Measurements from ENCODE around the gene KRT15.

Gene KRT15

DNA sequence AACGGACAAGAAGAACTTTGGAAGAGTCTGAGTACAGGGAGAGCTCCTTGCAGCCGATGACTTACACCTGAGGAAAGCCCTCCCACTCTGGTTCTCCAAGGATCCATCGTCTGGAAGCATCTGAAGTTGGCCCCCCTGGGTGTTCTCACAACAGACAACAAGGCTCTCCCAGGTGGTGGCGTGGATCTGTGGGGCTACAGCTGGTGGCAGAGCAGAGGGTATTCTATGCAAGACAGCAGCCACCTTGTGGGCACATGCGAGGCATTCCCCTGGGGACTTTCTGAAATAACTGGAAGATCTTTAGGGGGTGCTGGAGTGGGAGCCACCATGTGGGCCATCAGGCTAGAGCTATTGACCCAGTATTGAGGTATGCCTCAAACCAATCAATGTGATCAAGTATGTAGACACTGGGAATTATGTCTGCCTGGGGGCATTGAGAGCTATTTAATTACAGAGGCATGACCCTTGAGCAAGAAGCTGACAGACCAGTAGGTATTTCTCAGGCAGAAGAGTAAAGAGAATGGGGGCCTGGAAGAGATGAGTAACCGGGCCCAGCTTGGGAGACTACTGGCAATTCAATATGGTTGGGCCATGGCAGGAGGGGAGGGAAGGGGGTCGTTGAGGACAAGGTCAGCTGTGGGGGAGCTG is 16.3 kb upstream of the KRT15 start:
- no peak overlapping the region for H3K4me3 ChIP-seq (ENCODE audit: control insufficient read depth, low read depth, low read length)
- DNase-seq (ENCODE audit: low read depth), result no peak
- TF ChIP-seq, protein P1, sequence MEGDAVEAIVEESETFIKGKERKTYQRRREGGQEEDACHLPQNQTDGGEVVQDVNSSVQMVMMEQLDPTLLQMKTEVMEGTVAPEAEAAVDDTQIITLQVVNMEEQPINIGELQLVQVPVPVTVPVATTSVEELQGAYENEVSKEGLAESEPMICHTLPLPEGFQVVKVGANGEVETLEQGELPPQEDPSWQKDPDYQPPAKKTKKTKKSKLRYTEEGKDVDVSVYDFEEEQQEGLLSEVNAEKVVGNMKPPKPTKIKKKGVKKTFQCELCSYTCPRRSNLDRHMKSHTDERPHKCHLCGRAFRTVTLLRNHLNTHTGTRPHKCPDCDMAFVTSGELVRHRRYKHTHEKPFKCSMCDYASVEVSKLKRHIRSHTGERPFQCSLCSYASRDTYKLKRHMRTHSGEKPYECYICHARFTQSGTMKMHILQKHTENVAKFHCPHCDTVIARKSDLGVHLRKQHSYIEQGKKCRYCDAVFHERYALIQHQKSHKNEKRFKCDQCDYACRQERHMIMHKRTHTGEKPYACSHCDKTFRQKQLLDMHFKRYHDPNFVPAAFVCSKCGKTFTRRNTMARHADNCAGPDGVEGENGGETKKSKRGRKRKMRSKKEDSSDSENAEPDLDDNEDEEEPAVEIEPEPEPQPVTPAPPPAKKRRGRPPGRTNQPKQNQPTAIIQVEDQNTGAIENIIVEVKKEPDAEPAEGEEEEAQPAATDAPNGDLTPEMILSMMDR (conservative IDR thresholded peaks at IDR 0.05; ENCODE audit: control insufficient read depth, insufficient read depth, low read depth, low read length), result no peak

DNA sequence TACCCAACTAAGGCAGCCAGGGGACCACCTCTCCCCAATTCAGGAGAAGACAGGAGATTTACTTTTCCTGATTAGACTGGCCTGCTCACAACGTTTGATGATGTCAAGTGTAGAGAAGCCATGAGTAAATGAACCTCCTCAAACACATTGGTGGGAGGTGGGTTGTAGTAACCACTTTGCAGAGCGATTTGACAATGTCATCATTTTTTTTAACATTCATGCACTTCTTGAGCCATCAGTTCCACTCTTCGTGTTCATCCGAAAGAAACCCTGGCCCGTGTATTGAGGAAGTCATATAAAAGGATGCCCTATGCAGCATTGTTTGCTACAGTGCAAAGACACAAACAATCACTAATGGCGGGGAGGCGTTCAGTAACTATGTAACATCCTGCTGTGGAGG is 14.9 kb upstream of the KRT15 start:
- no peak for DNase-seq (ENCODE audit: low read depth)
- TF ChIP-seq, protein P1 (conservative IDR thresholded peaks at IDR 0.05; ENCODE audit: control insufficient read depth, insufficient read depth, low read depth, low read length), result no peak
- H3K4me3 ChIP-seq (ENCODE audit: control insufficient read depth, low read depth, low read length), result no peak overlapping the region

DNA sequence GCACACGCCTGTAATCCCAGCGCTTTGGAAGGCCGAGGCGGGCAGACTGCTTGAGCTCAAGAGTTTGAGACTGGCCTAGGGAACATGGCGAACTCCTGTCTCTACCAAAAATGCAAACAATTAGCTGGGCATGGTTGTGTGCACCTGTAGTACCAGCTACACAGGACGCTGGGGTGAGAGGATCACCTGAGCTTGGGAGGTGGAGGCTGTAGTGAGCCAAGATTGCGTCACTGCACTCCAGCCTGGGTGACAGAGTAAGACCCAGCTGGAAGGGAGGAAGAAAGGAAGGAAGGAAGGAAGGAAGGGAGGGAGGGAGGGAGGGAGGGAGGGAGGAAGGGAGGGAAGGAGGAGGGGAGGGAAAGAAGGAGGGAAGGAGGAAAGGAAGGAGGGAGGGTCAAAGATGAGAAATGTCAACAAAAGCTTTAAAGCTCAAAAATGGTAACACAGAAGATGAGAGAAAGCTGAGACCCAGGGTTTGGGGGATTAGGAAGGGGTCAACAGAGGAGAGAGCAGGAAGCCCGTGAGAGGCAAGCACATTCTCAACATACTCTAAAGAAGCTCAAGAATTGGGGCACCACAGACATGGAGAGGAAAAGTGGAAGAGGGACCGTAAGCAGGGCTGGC is 14.4 kb upstream of the KRT15 start:
- no peak for DNase-seq (ENCODE audit: low read depth)
- no peak overlapping the region for H3K4me3 ChIP-seq (ENCODE audit: control insufficient read depth, low read depth, low read length)
- TF ChIP-seq, protein P1 (conservative IDR thresholded peaks at IDR 0.05; ENCODE audit: control insufficient read depth, insufficient read depth, low read depth, low read length), result no peak

DNA sequence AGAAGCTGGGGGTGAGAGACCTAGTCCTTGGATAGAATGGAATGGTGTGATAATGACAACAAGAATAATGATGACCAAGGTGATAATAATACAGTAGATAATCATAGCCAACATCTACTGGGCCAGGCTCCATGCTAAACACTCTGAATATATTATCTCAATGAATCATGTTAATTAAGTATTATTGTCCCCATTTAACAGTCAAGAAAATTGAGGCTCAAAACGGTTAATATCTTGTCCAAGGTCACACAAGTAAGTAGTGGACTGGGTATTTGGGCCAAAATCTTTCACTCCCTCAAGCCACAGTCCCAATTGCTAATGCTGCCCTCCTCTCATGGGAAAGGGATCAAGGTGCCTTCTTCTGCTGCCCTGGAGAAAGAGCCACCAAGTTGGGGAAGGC is 13.3 kb upstream of the KRT15 start:
- H3K4me3 ChIP-seq (ENCODE audit: control insufficient read depth, low read depth, low read length), result no peak overlapping the region
- DNase-seq (ENCODE audit: low read depth), result no peak
- TF ChIP-seq, protein P1 (conservative IDR thresholded peaks at IDR 0.05; ENCODE audit: control insufficient read depth, insufficient read depth, low read depth, low read length), result no peak

DNA sequence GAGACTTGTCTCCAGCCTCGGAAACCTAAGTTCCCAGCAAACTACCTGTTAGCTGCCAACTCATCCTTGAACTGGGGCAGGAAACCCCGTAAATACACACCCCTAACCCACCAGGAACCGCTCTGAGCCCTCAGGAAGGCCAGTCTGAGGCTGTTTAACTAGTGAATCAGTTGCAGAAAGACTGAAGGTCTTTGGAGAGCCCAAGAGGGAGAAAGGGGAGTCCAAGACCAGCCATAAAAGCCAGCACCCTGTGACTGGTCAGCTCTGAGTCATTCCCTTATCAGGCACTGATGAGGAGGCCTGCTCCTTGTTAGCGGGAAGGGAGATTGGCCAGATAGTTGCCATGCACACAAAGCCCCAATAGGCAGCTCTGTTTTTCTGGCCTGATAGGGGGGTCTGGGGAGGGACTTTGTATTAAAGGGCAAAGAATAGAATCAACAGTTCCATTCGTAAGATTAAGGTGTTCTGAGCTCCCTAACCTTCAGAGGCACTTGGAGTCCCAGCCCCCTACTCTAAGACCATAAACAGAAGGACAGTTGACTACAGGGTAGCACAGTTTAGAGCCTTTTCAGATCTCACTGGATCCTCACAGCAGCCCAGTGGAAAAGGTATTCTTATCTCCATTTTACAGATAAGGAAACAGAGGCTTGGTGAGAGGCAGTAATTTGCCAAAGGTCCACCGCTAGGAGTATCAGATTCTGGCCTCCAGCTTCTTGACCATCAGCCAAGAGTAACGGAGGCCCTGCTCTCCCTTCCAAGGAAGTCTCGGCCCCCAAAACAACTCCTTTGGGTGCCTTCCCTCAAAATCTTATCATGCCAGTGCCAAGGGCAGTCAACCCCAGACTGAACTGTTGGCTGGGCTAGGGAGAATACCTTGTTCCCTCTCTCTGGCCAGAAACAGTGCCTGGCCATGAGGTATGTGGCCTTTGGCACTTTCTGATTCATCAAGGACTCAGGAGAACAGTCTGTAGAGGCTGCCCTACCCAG is 11.7 kb upstream of the KRT15 start:
- TF ChIP-seq, protein P1 (conservative IDR thresholded peaks at IDR 0.05; ENCODE audit: control insufficient read depth, insufficient read depth, low read depth, low read length), result no peak
- H3K4me3 ChIP-seq (ENCODE audit: control insufficient read depth, low read depth, low read length), result no peak overlapping the region
- peak; percentile 85 for DNase-seq (ENCODE audit: low read depth)

DNA sequence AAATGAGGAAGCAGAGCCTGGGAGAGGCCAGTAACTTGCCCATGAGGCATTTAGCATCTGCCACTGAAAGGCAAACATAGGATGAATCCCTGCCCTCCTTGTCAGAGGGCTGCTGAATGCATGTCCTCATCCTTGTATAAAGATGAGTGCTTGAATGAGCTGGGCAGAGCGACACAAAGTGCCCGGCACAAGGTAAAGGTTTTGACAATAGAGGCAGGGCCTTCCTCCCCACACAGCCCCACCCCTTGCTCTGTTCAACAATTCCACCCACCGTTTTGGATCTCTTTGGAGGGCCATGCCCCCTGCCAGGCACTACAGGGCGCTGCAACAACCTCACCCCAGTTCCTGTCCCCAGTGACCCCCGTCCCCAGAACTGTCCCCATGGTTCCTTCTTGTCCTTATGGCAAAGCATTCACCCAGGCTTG is 10.8 kb upstream of the KRT15 start:
- TF ChIP-seq, protein P1 (conservative IDR thresholded peaks at IDR 0.05; ENCODE audit: control insufficient read depth, insufficient read depth, low read depth, low read length), result no peak
- no peak for DNase-seq (ENCODE audit: low read depth)
- no peak overlapping the region for H3K4me3 ChIP-seq (ENCODE audit: control insufficient read depth, low read depth, low read length)

Measured in fibroblast of mammary gland (primary cell).